ENCODE results near the gene CD70. TPM values are rescaled to one million over a fixed set of nuclear protein-coding genes. Genes with fewer than 3 reads are reported as not detected.

CD70 gene
- total RNA-seq, 4 donors from 2014 or later: 1.2 TPM; not detected in 3

- Histone ChIP-seq H3K4me1 (no peaks in the 10 kb centered on the region), H3K36me3 (no peaks in the 10 kb centered on the region), H3K27me3 (no peaks in the 10 kb centered on the region), H3K9me3 (no peaks in the 10 kb centered on the region), H3K27ac (no peak overlapping the region), H3K4me3 (no peak overlapping the region)
- intact Hi-C loops (cut with DNase I; ENCODE audit: low total_unique reads): no loop called here
- TF ChIP-seq POLR2A (IDR thresholded peaks at IDR 0.05) (no peak), CTCF (IDR thresholded peaks at IDR 0.05) (no peak)
- DNase-seq: no peak
These were observed 49.8 kb downstream of the CD70 start for GRCh38 chr19:6540918-6541689.

GRCh38 chr19:6539514-6539913 is 51.4 kb downstream of the CD70 start:
- no peaks in the 10 kb centered on the region for H3K36me3 ChIP-seq
- intact Hi-C loops (cut with DNase I; ENCODE audit: low total_unique reads): no loop called here
- no peak overlapping the region for H3K4me3 ChIP-seq
- TF ChIP-seq POLR2A (IDR thresholded peaks at IDR 0.05): no peak
- TF ChIP-seq CTCF (IDR thresholded peaks at IDR 0.05): no peak
- no peaks in the 10 kb centered on the region for H3K4me1 ChIP-seq
- H3K27me3 ChIP-seq: no peaks in the 10 kb centered on the region
- no peak overlapping the region for H3K27ac ChIP-seq
- no peaks in the 10 kb centered on the region for H3K9me3 ChIP-seq
- no peak for DNase-seq

Small RNA genes lying within 50 kb of the gene (small RNA-seq; reads per million reads assigned to genes)
- not detected for gene RF00019

Other genes with a start within 250 kb of the CD70 start
- gene CLPP, start 229.6 kb downstream of the CD70 start, total RNA-seq: 10 to 100 TPM; 23.9 to 99.7 (median 52.1) TPM
- gene ALKBH7, start 218.4 kb downstream of the CD70 start, total RNA-seq: 10 to 100 TPM; 17.4 to 84.8 (median 42.7) TPM
- 1 to 10 TPM in 2 of 4 donors, under 1 TPM in 1, not detected in 1; 0.26 to 2.2 (median 1.8) TPM for gene PSPN, start 215.2 kb downstream of the CD70 start, total RNA-seq
- 10 to 100 TPM; 38.2 to 82.2 (median 61.8) TPM for gene GTF2F1, start 198.0 kb downstream of the CD70 start, total RNA-seq
- gene KHSRP, start 166.3 kb downstream of the CD70 start, total RNA-seq: 100 to 1,000 TPM in 2 of 4 donors, 10 to 100 TPM in 2; 23.5 to 259 (median 66.5) TPM
- under 1 TPM in 1 of 4 donors, not detected in 3; 0.52 TPM for gene SLC25A41, start 157.4 kb downstream of the CD70 start, total RNA-seq
- 10 to 100 TPM; 13.8 to 69.1 (median 36.5) TPM for gene SLC25A23, start 131.4 kb downstream of the CD70 start, total RNA-seq
- 10 to 100 TPM in 1 of 4 donors, not detected in 3; 10.2 TPM for gene CRB3, start 126.9 kb downstream of the CD70 start, total RNA-seq
- gene DENND1C, start 109.4 kb downstream of the CD70 start, total RNA-seq: 1 to 10 TPM in 2 of 4 donors, not detected in 2; 1.4 to 2.1 TPM
- 1 to 10 TPM in 2 of 4 donors, not detected in 2; 2.3 to 4.4 TPM for gene TUBB4A, start 88.8 kb downstream of the CD70 start, total RNA-seq
- gene TNFSF9, start 60.1 kb downstream of the CD70 start, total RNA-seq: under 1 TPM in 1 of 4 donors, not detected in 3; 0.28 TPM
- gene TNFSF14, start 79.0 kb upstream of the CD70 start, total RNA-seq: 1 to 10 TPM in 1 of 4 donors, under 1 TPM in 2, not detected in 1; 0.28 to 3.1 (median 0.59) TPM
- 1,000 to 10,000 TPM in 1 of 4 donors, 100 to 1,000 TPM in 2, 10 to 100 TPM in 1; 45.4 to 1,093 (median 422) TPM for gene C3, start 129.5 kb upstream of the CD70 start, total RNA-seq
- gene GPR108, start 146.4 kb upstream of the CD70 start, total RNA-seq: 100 to 1,000 TPM in 2 of 4 donors, 10 to 100 TPM in 2; 38.6 to 147 (median 111) TPM
- gene TRIP10, start 148.5 kb upstream of the CD70 start, total RNA-seq: 100 to 1,000 TPM in 1 of 4 donors, 10 to 100 TPM in 3; 36.0 to 144 (median 48.2) TPM
- gene SH2D3A, start 176.3 kb upstream of the CD70 start, total RNA-seq: 1 to 10 TPM in 2 of 4 donors, not detected in 2; 1.0 to 5.4 TPM
- 1 to 10 TPM in 3 of 4 donors, under 1 TPM in 1; 0.29 to 7.9 (median 4.6) TPM for gene VAV1, start 181.6 kb upstream of the CD70 start, total RNA-seq

Measured in uterus (tissue), 4 donors.